Gastroesophageal sphincter (tissue), 3 donors: ENCODE results near the gene UHRF1.

Experiments
- CTCF ChIP-seq, 4 experiments: fragments of 200-600 bp in 2 of 4; fragments of 450-650 bp in 2 of 4; sonication (generic) in 1 of 4; IDR thresholded peaks; one replicate each; pipeline ENCODE4 v1.5.1; 2017 to 2019; ENCODE audit warnings: antibody characterized with exemption in 4 of 4, mild to moderate bottlenecking in 2 of 4, moderate library complexity in 2 of 4
- POLR2AphosphoS5 ChIP-seq: sonication (generic); formaldehyde crosslinking; IDR thresholded peaks from one replicate; pipeline ENCODE4 v1.6.1; 2017; ENCODE audit warnings: antibody characterized with exemption

- TF ChIP-seq CTCF (IDR thresholded peaks at IDR 0.05) (no peak), POLR2AphosphoS5 (no peak)
Observed at GRCh38 chr19:4914736-4915501, 5.6 kb downstream of the UHRF1 start.
